GM19035 (cell line): ENCODE results near the gene SAE1.
"Not testable (repeated sequence)": the region's sequence is repeated elsewhere in the genome, so short reads cannot be mapped to it uniquely, and the experiment has no call there.

Experiments
- ATAC-seq: cut with Tn5 transposase; IDR thresholded peaks from one replicate; pipeline ENCODE4 v1.9.1; 2021; ENCODE audit not compliant: unreplicated experiment

Gene SAE1

DNA sequence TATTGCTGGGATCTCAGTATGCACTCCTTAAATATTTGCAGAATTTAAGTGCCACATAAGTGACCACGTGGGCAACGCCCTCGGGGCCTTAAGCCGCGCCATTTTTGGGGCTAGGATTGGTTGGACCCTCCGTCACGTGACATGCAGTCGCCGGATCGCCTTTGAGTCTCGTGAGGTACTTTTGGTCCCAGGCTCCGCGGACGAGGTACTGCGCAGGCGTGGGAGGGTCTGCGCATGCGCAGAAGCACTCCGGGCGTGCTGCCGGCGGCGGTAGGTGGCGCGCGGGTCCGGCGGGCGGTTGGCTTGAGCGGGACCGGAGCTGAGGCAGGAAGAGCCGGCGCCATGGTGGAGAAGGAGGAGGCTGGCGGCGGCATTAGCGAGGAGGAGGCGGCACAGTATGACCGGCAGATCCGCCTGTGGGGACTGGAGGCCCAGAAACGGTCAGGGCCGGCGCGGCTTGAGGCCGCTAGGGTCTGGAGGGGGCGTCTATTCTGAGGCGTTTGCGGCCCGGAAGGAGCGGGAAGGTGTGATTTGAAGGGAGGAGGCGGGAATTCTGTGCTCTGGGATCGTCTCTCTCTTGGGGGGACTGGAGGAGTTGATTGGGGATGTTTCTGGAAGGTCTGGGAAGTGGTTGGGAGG lies at the start of gene SAE1:
SAE1 (plus strand) TSS at position 247 of the 639 bp plus-strand sequence; CDS start at position 343, 96 bp downstream.
- peak; percentile 83 for ATAC-seq

DNA sequence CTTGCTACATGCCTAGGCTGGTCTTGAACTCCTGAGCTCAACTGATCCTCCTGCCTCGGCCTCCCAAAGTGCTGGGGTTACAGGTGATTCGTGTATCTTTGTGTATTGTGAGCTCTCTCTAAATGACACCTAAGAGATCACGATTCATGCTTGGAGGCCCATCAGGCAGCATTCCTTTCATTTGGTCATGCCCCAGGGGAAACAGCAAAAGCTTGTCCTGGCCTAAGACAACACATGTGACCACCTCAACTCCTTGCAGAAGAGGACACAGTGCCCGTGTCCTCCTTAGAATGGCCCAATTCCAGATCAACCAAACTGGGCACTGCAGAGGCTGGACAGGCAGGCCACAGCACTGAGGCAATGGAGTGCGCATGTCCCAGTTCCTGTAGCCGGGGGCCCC lies 49.5 kb upstream of the SAE1 start:
- no peak for ATAC-seq

DNA sequence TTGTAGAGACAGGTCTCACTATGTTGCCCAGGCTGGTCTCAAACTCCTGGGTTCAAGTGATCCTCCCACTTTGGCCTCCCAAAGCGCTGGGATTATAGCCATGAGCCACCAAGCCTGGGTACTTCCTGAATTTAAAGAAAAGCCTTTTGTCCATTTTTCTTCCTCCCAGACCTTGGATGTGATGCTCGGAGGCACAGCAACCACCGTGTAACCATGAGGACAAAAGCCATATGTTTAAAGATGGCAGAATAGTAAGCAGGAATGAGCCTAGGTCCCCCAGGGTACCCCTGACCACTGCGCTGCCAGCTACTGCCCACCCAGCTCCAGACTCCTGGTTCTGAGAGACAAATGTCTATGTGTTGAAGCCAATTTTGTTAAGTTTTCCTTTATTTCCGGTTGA lies 48.1 kb upstream of the SAE1 start:
- ATAC-seq, result no peak

DNA sequence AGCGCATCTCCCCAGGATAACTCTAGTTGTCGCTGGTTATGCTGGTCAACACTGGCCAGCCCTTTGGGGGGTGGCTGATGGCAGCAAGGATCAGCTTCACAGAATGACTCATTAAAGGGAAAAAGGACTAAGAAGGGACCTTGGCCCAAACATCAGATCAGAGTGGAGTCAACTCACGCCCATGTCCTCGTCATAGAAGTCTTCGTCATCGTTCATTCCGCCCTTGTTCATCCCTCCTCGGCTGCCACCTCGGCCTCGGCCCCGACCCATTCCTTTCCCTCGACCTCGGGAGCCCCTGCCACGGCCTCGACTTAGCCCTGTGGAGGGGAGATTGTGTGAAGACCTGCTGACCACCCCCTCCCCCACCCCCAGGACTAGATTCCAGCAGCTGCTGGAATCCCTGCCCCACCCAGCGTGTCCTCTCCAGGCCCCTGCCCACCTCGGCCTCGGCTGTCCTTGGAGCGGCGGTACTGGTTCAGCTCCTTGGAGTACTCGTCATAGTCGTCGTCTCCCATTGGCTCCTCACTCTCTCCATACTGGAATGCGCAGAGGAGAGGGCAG lies 45.7 kb upstream of the SAE1 start:
- no peak for ATAC-seq

DNA sequence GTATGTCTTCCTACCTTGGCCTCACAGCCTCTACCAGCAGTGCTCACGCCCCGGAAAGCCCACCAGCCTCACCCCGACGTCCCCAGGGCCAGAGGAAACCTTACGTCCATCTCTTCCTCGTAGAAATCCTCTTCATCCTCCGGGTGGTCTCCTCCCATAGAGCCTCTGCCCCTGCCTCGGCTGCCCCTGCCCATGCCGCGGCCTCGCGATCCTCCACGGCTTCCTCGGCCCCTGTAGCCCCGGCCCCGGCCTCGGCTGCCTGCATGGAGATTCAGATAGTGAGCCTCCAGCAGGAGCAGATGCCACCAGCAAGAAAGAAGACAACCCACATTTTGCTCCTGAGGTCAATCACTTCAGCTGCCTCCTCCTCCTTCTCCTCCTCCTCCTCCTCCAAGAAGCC lies 44.4 kb upstream of the SAE1 start:
- no peak for ATAC-seq

DNA sequence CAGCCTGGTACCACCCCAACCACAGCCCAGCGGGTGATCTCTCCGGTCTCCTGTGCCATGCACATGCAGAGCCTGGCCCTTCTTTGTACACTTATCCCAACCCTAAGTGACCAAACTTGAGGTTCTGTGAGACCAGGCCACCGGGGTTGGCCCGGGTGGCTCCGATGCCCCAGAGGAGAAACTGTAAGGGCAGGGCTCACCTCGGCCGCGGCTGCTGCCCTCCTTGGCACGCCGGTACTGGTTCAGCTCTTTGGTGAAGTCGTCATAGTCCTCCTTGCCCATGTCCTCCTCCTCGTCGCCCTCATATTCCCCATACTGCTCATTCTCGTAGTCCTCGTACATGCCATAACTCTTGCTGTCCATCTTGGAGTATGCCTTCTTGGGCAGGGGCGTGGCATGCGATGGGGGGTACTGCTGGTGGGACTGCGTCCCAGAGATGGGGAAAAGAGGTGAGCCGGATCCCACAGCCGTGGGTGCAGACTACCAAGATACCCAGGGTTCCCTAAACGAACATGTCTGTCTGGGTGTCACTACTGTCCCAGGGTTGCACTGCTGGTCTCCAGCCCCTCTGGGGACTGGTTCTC lies 40.8 kb upstream of the SAE1 start:
- no peak for ATAC-seq

DNA sequence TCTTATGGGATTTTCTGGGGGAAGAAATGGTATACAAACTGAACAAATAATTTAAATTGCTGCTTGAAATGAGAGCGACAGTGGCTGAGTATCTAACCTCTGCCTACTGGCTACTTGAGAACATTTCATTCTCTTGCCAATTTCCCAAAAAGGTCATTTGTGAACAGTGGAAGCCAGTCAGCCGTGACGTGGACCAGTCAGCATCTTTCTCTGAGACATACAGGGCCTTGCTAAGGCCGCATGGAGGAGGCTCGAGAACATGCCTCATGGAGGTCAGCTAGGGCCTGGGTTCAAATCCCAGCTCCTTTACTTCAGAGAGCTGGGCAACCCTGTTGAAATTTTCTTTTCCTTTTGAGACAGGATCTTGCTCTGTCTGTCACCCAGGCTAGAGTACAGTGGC lies 37.4 kb upstream of the SAE1 start:
- no peak for ATAC-seq

DNA sequence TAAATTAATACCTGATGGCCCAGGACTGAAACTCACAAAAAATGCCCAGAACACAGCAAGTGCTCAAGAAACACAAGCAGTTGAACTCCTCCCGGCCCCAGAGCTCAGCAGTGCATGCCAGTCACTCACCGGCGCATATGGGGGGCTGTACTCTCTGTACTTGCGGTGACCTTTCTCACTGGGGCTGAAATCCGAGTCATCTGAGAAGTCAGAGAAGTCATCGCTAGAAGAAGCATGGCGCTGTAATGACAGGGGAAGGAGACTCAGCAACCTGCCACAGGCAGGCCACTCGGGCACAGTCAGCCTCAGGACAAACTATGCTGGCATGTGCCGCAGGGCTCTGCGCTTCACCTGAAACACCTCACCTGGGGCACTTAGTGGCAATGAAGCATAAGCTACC lies 36.8 kb upstream of the SAE1 start:
- peak; percentile 70 for ATAC-seq

DNA sequence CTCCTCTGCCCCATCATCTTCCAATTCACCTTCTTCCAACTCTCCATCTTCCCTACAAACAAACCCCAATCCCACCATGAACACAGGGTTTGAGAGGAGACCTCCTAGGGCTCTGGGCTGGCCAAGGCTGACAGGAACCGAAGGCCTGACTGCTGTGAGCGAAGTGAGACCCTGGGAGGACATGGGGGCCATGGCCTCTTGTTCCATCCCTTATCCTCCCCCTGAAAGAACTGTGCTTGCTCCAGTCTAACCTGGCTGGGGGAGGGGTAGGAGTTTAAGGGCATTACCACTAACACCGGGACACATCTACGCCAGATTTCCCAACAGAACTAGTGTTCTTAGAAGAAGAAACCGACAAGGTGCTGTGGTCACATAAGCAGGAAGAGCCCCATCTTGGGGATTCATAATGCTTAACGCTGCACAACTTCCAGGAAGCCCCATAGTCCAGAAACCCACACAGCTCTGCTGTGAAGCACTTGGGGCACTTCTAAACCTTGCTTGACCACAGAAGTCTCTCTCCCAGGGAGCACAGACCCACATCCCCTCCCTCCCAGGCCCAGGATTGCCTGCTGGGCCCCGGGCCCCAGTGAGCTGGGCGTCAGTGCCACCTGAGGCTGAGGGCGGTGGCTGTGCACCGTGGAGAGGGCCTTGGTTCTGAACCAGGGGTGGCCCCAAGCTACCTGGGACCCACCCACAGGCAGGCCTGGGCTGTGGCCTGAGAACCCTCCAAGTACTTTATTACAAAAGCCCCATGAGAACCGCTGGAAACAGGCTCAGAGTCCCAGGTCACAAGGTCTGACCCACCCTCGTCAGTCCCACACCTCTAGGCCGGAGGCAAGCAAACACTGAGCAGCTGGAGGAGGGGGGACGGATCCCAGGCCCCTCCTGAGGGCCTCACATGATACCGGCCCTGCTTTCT lies 35.8 kb upstream of the SAE1 start:
- ATAC-seq, result no peak

DNA sequence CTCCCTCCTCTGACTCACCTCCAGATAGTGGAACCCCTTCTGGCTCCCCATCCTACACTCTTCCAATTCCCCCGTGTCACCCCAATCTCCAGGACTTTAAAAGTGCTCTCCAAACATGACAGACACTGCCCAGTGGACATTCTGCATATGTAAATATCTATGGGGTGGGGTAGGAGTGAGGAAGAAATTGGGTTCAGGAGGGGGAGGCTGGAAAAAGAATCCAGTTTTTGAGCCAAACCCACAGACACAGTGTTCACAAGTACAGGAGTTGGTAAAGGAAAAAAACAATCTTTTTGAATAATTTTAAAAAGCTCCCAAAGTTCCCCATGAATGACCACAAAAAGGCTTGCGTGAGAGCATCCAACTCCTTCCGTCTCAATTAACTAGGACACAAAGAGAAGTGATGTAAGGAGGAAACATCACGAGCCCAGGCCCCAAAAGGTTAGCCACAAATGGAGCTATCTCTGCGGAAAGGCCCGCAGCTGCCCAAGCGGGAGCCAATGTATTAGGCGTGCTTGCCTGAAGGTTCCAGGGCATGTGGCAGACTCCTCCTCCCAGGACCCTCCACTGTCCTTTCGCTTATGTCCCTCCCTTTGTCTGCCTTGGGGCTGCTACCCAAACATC lies 35.0 kb upstream of the SAE1 start:
- no peak for ATAC-seq

DNA sequence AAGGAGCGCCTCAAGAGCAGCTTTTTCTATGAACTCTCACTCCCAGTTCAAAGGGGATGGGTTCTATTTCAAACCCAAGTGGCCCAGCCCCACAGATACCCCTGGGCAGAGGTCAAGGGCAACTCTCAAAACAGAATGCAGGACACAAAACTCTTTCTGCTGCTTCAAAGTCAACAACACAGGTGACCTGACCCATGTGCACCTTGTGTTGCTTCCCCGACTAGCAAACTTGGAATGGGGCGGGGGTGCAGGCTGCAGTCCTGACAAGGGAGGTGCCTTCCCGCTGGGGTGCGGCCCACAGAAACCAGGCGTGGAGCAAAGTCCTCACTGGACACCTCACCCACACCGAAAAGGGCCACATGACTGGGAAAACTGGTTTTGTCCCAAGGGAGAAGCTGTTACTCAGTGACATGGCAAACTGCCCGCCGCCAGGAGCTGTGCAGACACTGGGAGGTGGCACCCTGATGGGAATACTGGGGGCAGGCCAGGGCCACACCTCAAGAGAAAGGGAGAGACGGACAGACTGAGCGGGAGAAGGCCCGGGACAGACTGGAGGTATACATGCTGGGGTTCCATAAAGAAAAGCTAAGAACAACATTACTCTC lies 34.4 kb upstream of the SAE1 start:
- ATAC-seq, result no peak

DNA sequence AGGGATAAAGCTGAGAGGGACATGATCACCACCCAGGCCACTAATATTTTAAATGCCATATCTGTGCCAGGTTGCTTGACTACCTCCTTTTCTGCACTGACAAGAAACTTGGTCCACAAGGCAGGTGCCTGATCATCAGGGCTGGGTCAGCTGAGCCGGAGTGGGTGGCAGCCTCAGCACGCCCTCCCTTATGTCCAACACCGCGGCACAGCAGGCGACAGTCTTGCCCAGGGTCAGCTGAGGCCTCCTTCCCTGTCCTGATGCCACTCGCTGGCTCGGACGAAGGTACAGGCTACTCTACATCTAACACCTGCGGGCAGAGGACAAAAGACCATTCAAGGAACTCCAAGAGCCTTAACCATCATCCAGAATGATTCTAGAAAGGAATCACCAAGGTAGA lies 33.9 kb upstream of the SAE1 start:
- ATAC-seq, result no peak

DNA sequence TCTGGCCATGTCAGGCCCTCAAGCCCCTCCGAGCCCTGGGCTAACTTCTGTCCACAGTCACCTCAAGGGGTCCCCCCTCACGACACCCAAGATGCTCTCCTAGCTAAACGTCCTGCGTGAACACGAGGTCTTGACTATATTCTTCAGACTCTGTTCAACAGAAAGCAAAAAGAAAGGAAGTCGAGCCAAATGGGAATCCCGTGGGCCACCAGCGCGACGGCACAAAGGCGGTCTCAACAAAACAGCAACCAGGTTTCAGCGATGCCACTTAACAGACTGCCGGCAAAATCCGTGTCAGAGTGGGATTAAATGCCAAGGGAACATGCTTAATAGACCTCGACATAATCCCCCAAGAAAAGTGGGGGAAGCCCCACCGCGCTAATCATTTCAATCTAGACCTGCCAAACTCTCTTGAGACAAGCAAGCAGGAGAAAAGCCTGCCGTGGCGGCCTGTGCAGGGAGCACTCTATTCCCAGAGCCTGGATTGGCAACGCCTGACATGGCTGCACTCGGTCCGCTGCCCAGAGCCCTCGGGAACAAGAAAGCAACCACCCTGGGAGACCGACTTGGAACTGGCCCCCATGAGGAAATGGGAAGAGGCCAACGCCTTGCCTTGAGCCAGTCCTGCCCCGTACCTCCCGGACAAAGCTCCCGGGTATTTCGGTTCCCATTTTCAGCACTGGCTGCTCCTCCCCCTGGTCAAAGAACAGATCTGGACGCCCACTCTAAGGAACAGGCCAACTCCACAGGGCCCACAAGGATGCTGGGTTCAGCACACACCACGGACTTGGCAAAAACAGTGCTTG lies 33.0 kb upstream of the SAE1 start:
- ATAC-seq, result no peak

DNA sequence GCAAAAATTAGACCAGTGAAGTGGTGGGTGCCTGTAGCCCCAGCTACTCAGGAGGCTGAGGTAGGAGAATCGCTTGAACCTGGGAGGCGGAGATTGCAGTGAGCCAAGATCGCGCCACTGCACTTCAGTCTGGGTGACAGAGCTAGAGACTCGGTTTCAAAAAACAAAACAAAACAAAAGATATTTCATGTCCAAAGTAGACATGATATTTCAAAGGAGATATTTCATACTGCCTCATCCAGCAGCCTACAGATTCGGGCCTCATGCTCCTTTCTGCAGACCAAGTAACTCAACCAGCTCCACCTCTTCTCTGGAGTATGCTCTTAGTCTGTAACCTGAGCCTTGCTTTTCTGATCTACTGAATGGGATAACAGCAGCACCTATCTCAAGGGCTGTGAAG lies 32.0 kb upstream of the SAE1 start:
- no peak for ATAC-seq

DNA sequence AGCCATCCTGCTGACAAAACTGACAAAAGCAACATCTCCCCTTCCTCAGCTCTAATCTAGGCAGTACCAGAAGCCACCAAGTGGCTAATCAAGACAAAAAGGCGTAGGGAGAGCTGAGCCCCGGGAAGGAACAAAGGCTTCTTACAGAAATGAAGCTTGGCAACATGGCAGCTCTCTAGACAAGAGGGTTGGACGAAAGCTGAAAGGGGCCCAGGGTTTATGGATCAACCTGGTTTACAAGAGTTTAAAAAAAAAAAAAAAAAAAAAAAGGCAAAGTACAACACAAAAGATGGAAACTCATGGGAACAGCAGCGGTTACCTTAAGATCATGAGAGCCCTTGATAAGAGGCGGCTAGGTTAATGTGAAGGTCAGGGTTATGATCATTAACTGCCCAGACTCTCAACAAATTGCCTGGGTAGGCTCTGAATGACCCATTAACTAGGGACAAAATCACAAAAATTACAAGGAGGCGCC lies 31.0 kb upstream of the SAE1 start:
- no peak for ATAC-seq

DNA sequence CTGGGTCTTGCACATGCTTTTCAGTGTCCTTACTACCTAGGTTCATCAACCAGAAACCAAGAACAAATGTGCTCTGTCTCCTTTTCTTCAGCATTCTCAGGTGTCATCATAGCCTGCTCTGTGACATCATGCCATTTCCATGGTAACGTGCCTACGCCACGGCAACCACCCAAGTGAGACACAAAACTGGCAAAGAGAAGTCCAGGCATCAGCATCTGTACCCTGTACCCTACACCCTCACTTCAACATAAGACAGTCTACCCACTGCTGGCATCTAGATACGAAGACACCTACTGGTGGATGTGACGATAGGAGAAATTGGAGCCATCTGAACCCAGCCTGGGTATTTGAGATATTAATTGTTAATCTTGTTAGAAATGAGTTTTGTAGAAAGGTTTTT lies 30.3 kb upstream of the SAE1 start:
- ATAC-seq, result no peak

DNA sequence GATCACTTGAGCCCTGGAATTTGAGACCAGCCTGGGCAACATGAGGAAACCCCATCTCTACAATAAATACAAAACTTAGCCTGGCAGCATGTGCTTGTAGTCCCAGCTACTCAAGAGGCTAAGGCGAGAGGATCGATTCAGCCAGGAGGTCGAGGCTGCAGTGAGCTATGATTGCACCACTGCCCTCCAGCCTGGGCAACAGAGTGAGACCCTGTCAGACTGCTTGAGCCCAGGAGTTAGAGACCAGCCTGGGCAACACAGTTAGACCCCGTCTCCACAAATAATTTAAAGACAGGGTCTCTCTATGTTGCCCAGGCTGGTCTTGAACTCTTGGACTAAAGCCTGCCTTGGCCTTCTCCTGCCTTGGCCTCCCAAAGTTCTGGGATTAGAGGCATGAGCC lies 29.5 kb upstream of the SAE1 start:
- ATAC-seq, result not testable (repeated sequence)

DNA sequence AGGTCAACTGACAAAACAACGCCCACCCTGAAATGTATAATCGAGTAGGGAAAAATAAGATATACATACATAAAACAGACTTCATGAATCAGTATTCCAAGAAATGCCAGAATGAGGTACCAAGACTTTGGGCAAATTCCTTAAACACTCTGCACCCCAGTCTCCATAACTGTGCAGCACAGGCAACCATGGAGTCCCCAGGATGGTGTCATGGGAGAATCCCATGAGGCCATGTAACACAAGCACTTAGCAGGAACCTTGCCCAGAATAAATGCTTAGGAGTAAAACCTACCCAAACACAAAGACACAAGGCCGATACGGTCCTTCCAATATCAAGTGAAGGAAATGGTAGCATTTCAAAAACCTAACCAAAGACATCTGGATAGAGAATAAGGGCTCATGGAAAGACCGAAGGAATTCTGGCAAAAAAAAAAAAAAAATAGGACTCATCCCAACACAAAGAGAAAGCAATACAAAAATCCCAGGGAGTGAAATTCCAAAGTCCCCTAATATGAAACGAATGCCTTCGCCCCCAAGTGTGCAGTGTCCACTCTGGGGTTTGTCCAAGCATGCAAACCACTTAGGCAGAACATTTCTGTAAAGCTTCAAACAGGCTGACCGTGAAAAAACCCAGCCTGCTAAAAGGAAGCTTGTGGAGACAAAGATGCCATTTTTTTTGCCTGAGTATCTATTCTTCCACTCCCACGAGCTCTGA lies 28.1 kb upstream of the SAE1 start:
- ATAC-seq, result no peak

DNA sequence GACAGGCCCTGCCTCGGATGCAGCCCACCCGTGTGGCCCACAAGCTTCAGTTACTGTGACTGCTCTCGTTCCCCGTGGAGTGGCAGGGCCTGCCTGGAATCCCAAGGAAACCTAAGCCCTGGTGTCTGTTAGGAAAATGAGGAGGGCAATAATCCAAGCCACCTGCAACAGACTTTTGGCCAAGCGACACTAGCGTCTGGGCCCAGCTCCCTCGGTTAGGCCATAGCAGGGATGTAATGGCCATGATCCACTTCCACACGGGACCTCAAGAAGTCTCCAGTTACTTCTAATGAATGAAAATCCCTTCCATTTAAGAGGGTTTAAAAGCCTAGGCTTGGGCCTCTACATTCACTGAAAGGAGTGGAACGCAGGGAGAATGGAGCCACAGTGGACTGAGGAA lies 26.0 kb upstream of the SAE1 start:
- no peak for ATAC-seq
